ENCODE data around the gene ATR. TPM values are rescaled to one million over a fixed set of nuclear protein-coding genes. Genes with fewer than 3 reads are reported as not detected.

The ATR gene
- total RNA-seq, 1 donor from 2014 or later: 47.4 TPM

GRCh38 chr3:142622405-142622804 is 43.9 kb upstream of the ATR start:
- H3K27me3 Mint-ChIP-seq: no peaks in the 10 kb centered on the region
- ChIA-PET POLR2A (no interaction called here), CTCF (no interaction called here)
- H3K27ac Mint-ChIP-seq: no peak overlapping the region
- DNase-seq (no peak), ATAC-seq (ENCODE audit: low read depth) (no peak)
- no peaks in the 10 kb centered on the region for H3K4me1 Mint-ChIP-seq
- no peak for TF ChIP-seq CTCF (IDR thresholded peaks at IDR 0.05)
- no peak overlapping the region for H3K4me3 Mint-ChIP-seq
- H3K36me3 Mint-ChIP-seq (ENCODE audit: low read depth): no peaks in the 10 kb centered on the region
- H3K9me3 Mint-ChIP-seq: no peaks in the 10 kb centered on the region
- intact Hi-C loops (cut with micrococcal nuclease): no loop called here

GRCh38 chr3:142618917-142619461 is 40.5 kb upstream of the ATR start:
- no peak for DNase-seq
- no peak for TF ChIP-seq CTCF (IDR thresholded peaks at IDR 0.05)
- no peaks in the 10 kb centered on the region for H3K27me3 Mint-ChIP-seq
- H3K4me3 Mint-ChIP-seq: no peak overlapping the region
- no peak overlapping the region for H3K27ac Mint-ChIP-seq
- no peak for ATAC-seq (ENCODE audit: low read depth)
- POLR2A ChIA-PET: no interaction called here
- H3K9me3 Mint-ChIP-seq: no peaks in the 10 kb centered on the region
- intact Hi-C loops (cut with micrococcal nuclease): no loop called here
- CTCF ChIA-PET: no interaction called here
- H3K4me1 Mint-ChIP-seq: no peaks in the 10 kb centered on the region
- H3K36me3 Mint-ChIP-seq (ENCODE audit: low read depth): no peaks in the 10 kb centered on the region

- intact Hi-C loops (cut with micrococcal nuclease): no loop called here
- no peaks in the 10 kb centered on the region for H3K36me3 Mint-ChIP-seq (ENCODE audit: low read depth)
- H3K4me3 Mint-ChIP-seq: no peak overlapping the region
- no peak for TF ChIP-seq CTCF (IDR thresholded peaks at IDR 0.05)
- no peaks in the 10 kb centered on the region for H3K4me1 Mint-ChIP-seq
- no peaks in the 10 kb centered on the region for H3K9me3 Mint-ChIP-seq
- POLR2A ChIA-PET: no interaction called here
- no peak overlapping the region for H3K27ac Mint-ChIP-seq
- no peak for ATAC-seq (ENCODE audit: low read depth)
- no peak for DNase-seq
- no peaks in the 10 kb centered on the region for H3K27me3 Mint-ChIP-seq
- CTCF ChIA-PET: no interaction called here
These were observed 36.6 kb upstream of the ATR start for GRCh38 chr3:142615171-142615570.

GRCh38 chr3:142614059-142614626 is 35.6 kb upstream of the ATR start:
- ATAC-seq (ENCODE audit: low read depth): no peak
- no peak for DNase-seq
- Mint-ChIP-seq H3K27me3 (no peaks in the 10 kb centered on the region), H3K36me3 (ENCODE audit: low read depth) (no peaks in the 10 kb centered on the region), H3K9me3 (no peaks in the 10 kb centered on the region), H3K4me3 (no peak overlapping the region), H3K4me1 (no peaks in the 10 kb centered on the region), H3K27ac (no peak overlapping the region)
- ChIA-PET POLR2A (no interaction called here), CTCF (no interaction called here)
- TF ChIP-seq CTCF (IDR thresholded peaks at IDR 0.05): no peak
- intact Hi-C loops (cut with micrococcal nuclease): no loop called here

GRCh38 chr3:142613491-142613890 is 35.0 kb upstream of the ATR start:
- Mint-ChIP-seq H3K27me3 (no peaks in the 10 kb centered on the region), H3K27ac (no peak overlapping the region), H3K4me3 (no peak overlapping the region), H3K4me1 (no peaks in the 10 kb centered on the region), H3K9me3 (no peaks in the 10 kb centered on the region), H3K36me3 (ENCODE audit: low read depth) (no peaks in the 10 kb centered on the region)
- CTCF ChIA-PET: no interaction called here
- TF ChIP-seq CTCF (IDR thresholded peaks at IDR 0.05): no peak
- POLR2A ChIA-PET: no interaction called here
- no peak for ATAC-seq (ENCODE audit: low read depth)
- intact Hi-C loops (cut with micrococcal nuclease): no loop called here
- no peak for DNase-seq
